Hematopoietic multipotent progenitor cell treated with erythropoietin and hydrocortisone succinate and interleukin-3 and kit ligand, for 6 days (in vitro differentiated cells): ENCODE measurements around the gene CNST.
A peak's percentile ranks its signal among the peaks of the same experiment; 100 is the strongest.
"Not testable (repeated sequence)": the region's sequence is repeated elsewhere in the genome, so short reads cannot be mapped to it uniquely, and the experiment has no call there.

Experiments
- DNase-seq: peaks from one replicate; pipeline ENCODE4 v3.0.0-alpha.2; 2015

CNST gene

DNA sequence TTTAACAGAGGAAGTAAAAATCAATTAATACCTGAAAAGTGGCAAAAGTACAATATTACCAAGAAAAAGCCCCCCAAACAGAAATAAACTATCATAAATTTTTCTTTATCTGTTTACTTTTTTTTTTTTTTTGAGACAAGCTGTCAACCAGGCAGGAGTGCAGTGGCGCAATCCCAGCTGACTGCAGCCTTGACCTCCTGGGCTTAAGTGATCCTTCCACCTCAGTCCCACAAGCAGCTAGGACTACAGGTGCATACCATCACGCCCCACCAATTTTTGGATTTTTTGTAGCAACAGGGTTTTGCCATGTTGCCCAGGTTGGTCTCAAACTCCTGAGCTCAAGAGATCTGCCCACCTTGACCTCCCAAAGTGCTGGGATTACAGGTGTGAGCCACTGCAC, 8.2 kb upstream of the CNST start:
- no peak for DNase-seq

DNA sequence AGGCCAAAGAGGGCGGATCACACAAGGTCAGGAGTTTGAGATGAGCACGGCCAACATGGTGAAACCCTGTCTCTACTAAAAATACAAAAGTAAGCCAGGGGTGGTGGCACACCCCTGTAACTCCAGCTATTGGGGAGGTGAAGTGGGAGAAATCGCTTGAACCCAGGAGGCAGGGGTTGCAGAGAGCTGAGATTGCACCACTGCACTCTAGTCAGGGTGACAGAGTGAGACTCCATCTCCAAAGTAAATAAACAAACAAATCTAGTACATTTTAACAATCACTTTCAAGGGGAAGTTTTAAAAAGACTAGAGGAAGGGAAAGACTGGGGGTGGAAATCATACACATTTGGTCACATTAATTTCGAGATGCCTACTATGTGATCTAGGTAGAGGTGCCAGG, 6.9 kb upstream of the CNST start:
- no peak for DNase-seq

DNA sequence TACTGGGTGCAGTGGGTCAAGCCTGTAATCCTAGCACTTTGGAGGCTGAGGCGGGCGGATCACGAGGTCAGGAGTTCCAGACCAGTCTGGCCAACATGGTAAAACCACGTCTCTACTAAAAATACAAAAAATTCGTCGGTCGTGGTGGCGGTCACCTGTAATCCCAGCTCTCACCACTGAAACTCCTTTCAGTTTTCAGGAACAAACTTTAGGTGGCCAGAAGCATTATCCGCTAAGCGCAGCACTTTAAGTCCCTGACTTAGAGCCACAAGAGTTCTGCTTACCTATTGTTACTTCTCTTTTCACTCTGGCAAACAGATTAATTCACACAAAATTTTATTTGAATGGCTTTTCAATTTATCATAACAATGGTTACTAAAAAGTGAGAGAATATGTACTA, 5.4 kb upstream of the CNST start:
- not testable (repeated sequence) for DNase-seq

DNA sequence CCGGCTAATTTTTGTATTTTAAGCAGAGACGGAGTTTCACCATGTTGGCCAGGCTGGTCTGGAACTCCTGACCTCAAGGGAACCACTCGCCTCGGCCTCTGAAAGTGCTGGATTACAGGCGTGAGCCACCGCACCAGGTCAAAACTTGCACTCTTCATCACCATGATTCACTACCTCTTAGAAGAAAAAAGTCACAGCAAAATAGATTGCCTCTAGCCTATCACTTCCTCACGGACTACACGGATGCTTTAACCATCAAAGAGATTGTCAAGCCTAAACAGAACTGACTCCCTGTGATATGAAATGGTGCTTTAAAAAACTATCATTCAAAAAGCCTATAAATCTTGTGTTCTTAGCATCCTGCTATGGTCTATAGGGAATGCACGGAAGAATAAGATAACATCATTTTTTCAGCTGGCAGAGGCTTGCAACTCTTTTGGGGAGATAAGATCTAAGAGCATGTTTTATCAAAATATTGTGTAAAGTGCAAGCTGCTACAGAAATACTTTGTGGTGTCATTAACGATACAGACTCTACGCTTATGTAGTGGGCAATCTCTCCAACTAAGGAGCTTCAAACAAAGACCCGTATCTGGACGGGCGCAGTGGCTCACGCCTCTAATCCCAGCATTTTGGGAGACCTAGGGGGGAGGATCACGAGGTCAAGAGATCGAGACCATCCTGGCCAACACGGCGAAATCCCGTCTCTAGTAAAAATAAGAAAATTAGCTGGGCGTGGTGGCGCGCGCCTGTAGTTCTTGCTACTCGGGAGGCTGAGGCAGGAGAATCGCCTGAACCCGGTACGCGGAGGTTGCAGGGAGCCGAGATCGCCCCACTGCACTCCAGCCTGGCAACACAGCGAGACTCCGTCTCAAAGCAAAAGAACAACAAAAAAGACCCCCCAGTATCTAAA, 1.2 kb upstream of the CNST start:
- DNase-seq: peak; percentile 50

DNA sequence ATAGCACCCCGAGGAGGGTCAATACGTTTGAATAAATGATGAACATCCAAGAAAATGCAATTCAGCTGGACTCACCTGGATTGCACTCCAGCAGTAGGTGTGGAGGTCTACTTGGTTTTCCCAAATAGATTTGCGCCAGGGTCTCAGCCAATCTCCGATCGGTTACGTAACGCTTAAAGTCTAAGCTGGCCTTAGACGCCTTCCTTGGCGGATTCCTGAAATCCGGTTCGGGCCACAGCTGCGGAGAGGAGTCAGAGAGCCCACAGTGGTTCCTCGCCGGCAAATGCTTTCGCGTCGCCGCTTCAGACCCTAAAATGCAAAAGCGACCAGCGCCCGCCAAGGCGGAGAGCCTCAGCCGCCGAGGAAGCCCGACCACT, 517 bp upstream of the CNST start:
- peak; percentile 60 for DNase-seq

DNA sequence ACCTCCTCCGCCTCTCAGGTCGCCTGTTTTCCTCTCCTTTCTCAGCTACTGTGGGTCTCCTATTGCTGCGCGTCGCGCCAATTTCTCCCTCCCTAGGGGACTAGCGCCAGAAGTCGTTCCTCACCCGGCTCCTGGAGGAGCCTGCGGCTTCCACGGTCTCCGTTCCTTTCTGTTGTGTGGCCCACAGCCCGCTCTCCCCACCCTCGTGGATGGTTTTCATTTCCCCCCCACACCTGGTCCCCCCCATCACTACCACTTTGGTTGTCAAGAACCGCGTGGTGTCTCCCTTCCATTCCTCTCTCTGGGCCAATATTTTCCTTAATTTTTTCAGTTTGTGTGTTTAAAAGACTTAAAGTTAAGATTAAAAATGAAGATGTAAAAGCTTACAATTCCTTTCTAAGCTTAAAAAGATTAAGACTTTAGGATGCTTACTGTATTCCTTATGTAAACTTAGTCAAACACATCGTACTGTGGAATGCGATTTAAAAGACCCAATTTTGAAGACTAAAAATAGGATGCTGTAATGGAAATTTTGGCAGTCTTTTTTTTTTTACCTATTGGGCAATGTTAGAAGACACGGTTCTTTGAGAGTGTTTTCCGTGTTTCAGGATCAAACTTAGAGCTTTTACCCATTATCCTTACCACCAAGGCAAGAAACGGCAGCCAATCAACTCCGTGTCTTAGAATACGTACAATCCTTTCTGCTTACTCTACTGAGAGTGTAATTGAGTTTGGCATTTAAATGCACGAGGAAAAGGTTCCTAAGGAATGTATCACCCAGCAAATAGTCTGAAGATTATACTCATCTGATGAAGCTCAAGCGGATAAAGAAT, 773 bp downstream of the CNST start:
- DNase-seq: peak; percentile 67

DNA sequence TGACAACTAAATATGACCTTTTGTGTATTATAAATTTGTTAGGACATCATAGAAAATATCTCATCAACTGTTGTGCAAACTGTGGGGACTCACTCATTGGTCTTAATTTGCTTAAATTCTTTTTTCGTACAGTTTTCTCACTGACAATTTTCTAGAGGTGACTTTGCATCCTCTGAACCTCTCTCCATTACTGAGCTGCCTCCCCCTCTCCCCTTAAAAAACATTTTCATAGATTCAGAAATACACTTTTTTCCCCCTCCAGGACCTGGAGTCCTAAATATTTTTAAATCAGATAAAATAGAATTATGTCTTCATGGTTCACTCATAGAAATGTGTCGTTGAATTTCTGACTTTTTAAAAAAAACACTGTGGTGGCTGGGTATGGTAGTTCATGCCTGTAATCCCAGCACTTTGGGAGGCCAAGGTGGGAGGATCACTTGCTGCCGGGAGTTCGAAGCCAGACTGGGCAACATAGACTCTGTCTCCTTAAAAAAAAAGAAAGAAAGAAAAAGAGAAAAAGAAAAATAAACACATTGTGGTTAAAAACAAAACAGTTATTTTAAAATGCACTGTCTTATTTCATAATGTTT, 1.5 kb downstream of the CNST start:
- no peak for DNase-seq

DNA sequence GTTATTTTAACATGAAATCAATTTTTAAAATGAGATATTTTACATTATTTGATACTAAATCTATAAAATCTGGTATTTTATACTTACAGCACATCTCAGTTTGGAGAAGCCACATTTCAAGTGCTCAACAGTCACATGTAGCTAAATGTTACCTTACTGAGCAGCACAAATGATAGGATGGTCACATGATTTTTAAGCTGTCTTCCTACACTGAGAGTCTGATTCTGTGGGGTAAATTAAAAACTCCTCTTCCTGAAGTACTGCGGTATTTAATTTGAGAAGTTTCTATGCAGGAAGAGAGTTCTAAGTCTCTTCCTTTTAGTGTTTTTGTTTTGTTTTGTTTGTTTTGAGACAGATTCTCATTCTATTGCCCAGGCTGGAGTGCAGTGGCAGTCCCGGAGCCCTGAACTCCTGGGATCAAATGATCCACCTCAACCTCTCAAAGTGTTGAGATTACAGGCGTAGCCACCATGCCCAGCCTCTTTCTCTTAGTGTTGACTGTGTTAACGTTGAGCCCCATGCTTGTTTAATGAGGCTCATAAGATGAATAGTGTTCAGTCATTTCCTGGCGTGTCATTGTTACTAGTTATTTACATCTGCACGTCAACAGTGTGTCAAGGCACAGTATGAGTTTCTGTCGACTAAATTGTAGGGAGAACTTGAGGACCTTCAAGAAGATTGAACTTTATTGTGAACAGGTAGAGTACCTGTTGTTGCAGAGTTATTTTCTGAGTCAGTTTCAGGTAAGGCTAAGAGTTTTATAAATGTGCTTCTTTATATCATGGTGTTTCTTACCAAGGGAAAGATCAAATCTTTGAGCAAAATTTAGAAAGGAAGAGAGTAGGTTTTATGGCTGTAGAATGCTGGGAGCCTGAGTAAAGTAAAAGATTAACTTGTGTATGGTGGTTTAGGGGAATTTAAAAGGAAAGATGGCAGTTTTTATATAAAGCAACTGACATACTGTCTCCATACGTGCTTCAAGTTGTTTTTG, 3.3 kb downstream of the CNST start:
- DNase-seq: peak; percentile 56

DNA sequence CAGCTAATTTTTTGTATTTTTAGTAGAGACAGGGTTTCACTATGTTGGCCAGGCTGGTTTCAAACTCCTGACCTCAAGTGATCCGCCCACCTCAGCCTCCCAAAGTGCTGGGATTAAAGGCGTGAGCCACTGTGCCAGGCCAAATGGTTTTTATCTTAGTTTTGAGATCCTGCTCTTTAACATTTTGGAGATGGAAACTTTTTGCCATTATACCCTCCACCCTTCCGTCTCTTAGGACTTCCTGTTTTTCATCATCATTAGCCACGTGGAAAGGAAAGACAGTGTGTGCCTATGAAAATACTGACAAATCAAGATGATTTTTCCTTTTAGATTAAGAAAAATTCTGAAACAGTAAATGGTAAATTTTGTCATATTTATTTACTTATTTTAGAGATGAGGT, 5.1 kb downstream of the CNST start:
- DNase-seq: peak; percentile 78

DNA sequence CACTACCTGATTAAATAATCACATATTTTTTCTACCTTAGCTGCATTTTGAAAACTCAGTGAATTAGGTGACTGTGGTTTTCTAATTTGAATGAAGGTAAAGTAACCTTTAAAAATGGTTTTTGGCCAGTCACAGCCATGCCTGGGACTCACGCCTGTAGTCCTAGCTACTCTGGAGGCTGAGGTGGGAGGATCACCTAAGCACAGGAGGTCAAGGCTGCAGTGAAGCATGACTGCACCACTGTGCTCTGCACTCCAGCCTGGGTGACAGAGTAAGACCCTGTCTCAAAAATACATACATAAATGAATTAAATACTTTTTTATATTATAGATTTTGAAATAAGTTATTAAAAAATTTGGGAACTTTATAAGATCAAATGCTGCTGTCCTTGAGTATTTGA, 5.7 kb downstream of the CNST start:
- no peak for DNase-seq

DNA sequence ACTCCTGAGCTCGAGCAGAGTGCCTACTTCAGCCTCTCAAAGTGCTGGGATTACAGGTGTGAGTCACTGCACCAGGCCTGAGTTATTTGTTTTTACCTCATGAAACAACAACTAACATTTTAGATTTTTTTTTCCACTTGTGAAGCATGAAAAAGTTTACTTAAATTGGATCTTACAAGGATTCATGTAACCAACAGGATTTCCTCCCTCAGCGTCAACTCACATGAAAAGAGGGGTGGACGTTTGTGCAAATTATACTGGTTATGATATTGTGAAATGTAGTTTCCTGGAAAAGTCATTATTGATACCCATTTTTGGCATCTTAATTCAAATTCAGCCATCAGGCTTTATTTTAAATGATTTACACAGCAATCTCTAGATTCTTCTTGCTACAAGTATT, 6.5 kb downstream of the CNST start:
- no peak for DNase-seq

DNA sequence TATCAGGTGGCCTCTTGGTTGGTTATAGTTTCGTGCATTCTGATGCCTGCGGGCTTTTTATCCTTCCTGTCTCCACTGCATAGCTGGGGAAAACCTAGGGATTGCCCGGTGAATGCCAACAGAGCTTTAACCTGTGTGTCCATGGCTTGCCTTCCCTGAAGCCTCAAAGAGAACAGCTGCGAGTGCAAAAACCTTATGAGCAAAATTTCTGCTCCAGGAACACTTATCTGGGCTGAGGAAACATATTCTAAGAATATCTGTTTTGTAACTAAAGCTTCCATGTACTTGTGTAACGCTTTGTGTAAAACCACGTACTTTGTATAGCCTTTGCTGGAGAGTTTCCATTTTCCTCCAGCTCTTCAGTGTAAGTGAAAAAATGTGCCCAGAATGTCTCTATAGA, 7.2 kb downstream of the CNST start:
- peak; percentile 67 for DNase-seq

DNA sequence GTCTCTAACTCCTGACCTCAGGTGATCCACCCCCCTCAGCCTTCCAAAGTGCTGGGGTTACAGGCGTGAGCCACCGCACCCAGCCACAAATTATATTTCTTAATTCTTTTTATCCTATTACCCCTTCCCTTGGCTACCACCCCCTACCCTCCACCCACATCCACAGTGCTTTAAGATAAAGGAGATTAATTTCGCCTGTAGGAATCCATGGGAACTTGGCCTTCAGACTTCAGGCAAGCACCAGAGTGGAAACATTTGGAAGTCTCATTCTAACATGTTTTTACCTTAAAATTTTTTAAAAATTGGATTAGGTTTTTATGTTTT, 10.4 kb downstream of the CNST start:
- DNase-seq: no peak

DNA sequence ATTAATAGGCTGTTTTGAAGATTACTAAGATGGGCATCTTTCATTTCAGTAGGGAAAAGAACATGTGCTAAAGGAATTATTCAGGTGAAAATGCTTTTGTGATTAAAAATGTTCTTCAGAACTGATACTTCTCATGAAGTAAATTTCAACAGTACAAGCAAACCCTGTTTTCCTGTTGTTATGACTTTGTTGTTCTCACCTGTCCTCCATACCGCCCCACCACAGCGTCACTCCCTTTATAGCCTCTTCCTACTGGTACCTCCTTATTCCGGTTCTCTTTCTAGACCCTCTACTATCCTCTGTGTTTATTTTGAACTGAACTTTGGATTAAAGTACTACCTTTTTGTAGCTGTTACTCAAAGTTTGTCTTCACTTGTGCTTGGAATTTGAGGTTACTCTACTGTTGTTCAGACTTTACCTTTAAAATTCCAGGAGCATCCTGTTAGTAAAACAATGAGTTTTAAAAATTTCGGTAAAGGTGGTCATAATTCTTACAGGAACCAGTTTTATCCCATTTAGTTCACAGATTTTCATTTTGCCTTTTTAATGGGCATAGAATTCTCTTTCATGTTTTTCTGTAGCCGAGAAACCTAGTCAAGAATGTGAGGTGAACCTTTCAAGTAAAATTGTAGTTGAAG, 10.9 kb downstream of the CNST start:
- no peak for DNase-seq

DNA sequence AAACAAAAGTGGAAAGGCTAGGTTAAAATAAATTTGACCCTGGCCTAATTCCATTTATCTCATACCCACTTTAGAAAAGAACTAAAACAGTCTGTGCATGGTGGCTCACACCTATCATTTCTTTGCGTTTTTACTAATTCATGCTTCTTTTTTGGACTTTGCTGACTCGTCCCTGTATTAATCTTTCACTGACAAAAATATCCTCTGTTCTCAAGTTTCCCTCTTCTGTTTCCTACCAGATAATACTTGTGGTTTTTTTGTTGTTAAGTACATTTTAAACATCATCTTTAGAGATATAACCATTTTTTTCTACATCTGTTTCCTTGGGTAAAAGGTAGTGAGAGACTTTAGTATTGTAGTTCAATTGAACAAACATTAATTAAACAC, 11.5 kb downstream of the CNST start:
- peak; percentile 91 for DNase-seq

DNA sequence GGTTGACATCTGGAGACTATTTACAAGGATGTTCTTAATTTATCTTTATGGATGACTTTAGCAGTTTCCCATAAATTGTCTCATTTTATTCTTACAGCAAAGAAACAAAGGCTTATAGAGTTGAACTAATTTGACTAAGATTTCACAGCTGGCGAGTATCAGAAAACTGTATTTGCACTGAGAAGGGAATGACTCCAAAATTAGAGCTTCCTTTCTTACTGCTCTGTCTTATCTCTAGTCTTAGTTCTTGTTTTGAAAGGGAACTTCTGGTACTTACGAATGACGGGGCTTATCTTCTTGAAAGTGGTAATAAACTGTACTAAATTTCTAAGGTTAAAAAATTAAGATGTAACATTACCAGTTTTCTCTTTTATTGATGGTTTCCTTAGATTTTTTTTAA, 13.6 kb downstream of the CNST start:
- peak; percentile 80 for DNase-seq

DNA sequence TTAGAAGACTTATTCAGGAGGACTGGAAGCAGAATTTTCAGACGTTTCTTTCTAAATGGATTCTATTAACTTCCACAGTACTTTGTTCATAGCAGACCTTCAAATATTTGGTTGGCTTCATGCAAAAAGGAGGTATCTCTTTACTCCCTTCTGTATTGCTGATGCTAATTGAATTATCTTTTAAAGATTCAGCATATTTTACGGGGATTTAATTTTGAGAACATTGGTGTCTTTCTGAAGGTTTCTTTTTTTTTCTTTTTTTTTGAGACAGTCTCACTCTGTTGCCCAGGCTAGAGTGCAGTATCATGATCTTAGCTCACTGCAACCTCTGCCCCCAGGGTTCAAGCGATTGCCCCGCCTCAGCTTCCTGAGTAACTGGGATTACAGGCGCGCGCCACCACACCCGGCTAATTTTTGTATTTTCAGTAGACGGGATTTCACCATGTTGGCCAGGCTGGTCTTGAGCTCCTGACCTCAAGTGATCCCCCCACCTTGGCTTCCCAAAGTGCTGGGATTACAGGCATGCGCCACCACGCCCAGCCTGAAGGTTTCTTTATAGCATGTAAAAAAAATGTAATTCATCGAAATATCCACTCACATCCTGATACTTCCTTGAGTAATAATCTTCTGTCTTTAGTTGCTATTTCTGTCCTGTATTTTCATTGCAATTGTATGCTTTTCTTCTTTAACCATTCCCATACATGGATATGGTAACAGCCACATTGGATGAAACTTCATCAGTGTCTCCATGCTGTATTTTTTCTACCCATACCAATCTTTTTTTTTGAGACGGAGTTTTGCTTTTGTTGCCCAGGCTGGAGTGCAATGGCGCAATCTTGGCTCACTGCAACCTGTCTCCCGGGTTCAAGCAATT, 14.5 kb downstream of the CNST start:
- DNase-seq: no peak

DNA sequence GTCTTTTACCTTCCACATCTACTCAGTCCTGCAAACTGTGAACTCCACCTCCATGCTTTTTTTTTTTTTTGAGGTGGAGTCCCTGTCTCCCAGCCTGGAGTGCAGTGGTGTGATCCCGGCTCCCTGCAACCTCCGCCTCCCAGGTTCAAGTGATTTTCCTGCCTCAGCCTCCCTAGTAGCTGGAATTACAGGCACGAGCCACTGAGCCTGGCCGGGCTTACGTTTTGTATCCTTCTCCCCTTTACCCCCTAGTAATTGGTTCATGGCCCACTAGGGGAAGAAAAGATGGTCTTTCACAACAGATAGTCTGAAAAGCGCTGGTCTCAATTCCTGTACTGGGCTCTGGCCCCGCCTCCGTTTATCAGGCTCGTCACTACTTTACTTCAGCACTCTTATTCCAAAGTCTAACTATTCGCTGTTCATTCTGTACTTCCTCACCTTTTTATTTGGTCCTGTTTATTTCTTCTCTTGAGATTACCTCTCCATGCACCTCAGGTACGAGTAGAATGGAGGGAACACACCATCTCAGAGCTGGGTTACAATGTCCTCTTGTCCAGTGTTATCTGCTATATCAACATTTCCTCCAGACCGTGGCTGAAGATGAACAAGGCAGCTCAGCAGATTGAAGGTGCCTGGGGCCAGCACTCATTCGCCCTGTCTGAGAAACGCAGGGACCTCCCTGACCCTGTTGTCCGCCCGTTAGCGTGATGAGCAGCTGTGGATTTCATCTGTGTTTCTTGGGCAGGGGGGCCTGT, 16.2 kb downstream of the CNST start:
- peak; percentile 60 for DNase-seq

DNA sequence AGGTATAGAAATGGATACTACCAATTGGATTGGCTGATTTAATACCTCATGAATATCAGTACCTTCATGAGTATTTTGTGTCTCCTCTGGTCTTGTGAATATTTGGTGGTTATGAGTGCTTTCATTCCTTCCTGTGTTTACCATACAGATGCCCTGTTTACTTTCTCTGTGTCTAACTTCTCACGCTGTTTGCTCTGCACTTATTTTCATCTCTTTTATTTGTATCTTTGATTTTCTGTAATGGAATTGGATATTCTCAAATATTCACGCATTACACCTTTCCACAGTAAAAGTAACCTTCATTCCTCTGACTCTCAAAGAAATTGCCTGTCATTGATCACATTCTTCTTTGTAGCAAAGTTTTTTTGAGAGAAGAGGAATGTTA, 16.8 kb downstream of the CNST start:
- DNase-seq: no peak

DNA sequence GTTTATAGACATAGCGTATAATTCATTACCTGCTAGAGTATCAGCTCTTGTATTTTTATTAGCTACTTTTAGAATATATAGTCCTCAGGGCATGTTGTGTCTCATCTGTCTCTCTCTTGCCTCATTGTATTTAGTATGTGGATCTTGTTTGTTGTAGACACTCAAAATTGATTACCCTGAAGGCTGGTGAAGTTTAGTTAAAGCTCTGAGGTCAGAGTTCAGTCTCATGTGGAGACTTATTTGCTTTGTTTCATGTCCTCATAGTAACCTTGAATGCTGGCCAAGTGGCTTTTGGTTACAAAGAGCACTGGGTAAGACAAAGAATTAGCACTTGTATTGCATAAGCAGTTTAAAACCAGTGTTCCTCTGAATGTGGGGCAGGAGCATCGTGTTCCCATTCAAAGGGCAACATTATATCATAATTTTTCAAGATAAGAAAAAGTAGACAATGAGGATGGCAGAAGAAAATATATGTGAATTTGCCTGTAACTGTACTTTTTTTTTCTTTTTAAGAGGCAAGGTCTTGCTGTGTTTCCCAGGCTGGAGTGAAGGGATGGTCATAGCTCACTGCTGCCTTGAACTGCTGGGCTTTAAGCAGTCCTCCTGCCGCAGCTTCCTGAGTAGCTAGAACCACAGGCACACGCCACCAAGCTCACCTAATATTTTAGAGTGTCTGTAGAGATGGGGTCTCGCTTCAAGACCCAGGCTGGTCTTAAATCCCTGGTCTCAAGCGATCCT, 17.4 kb downstream of the CNST start:
- no peak for DNase-seq
